ENCODE results near the gene CHRDL2.

Gene CHRDL2

GRCh38 chr11:74707602-74708510 is 23.4 kb downstream of the CHRDL2 start:
- no peak for DNase-seq

DNA sequence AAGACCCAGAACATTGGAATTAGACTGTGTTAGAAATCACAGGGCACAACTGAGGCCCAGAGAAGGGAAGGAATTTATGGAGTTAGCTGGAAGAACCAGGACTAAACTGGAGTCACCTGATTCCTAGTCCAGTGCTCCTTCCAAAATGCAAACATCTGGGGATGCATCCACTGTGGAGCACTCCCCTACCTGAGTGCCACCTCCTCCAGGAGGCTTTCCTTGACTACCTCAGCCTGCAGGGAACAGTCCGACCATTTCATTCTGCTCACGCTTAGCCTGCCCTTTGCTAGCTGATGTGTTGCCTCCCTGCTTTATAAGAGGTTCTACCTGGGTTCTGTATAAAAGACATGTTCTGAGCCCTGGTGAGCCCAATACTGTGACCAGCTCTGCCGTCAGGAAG is 24.0 kb downstream of the CHRDL2 start:
- DNase-seq = no peak

GRCh38 chr11:74703211-74703610 is 28.0 kb downstream of the CHRDL2 start:
- DNase-seq = no peak

- no peak for DNase-seq
These were observed 28.7 kb downstream of the CHRDL2 start for GRCh38 chr11:74702383-74703007.

GRCh38 chr11:74701351-74701750 is 29.9 kb downstream of the CHRDL2 start:
- DNase-seq = no peak

- no peak for DNase-seq
These were observed 31.4 kb downstream of the CHRDL2 start for GRCh38 chr11:74699615-74700396.

- no peak for DNase-seq
These were observed 33.5 kb downstream of the CHRDL2 start for GRCh38 chr11:74697722-74698121.

DNA sequence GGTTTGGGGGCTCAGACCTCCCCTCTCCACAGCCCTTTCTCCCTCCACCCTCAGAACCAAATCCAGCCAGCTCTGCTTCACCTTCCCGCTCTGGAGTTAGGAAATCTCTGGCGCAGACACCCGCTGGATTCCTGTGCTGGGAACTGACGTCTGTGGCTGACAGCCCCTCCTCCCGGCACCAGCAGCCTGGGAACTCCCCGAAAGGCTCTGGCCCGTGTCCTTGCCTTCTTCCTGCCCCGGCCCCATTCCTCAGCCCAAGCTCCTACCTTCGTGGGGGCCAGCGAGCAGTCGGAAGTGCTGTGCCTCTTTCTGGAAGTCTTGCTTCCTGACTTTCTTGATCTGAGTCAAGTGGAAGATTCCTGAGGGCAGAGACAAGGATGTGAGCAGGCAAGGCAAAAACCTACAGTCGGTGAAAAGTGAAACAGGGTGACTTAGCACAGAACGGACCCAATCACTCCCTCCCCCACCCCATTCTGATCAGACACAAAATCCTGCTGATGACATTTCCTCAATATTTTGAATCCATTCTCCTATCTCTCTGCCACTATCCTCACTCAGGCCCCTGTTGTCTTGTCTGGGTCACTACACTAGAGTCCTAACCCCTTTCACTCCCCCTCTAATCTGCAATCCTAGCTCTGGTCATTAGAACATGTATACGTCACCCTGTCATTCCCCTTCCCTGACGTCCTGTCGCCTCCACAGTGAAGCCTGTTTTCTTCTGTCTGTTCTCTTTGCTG is 34.1 kb downstream of the CHRDL2 start:
- no peak for DNase-seq

GRCh38 chr11:74696500-74696899 is 34.7 kb downstream of the CHRDL2 start:
- DNase-seq = no peak

GRCh38 chr11:74695705-74696280 is 35.4 kb downstream of the CHRDL2 start:
- DNase-seq = no peak

- DNase-seq = no peak
These were observed 36.9 kb downstream of the CHRDL2 start for GRCh38 chr11:74694136-74694930.

GRCh38 chr11:74693531-74693930 is 37.7 kb downstream of the CHRDL2 start:
- DNase-seq = no peak

DNA sequence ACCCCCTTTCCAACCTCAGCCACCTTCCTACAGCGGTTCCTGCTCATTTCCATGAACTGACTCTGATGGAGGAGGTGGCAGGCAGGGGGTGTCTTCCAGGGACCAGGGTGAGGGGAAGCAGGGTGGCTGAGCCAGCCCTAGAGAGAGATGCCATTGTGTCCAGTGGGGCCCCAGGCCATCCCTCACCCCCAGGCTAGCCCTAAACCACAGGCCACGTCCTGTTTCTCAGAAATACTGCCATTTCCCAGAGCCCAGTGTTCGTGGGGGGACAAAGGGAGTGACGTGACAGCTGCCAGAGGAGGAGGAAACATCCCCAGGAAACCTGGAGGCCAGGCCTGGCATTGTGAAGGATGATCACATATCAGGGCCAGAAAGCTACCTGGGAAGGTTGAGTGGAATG is 39.5 kb downstream of the CHRDL2 start:
- no peak for DNase-seq

GRCh38 chr11:74689666-74690065 is 41.6 kb downstream of the CHRDL2 start:
- no peak for DNase-seq

DNA sequence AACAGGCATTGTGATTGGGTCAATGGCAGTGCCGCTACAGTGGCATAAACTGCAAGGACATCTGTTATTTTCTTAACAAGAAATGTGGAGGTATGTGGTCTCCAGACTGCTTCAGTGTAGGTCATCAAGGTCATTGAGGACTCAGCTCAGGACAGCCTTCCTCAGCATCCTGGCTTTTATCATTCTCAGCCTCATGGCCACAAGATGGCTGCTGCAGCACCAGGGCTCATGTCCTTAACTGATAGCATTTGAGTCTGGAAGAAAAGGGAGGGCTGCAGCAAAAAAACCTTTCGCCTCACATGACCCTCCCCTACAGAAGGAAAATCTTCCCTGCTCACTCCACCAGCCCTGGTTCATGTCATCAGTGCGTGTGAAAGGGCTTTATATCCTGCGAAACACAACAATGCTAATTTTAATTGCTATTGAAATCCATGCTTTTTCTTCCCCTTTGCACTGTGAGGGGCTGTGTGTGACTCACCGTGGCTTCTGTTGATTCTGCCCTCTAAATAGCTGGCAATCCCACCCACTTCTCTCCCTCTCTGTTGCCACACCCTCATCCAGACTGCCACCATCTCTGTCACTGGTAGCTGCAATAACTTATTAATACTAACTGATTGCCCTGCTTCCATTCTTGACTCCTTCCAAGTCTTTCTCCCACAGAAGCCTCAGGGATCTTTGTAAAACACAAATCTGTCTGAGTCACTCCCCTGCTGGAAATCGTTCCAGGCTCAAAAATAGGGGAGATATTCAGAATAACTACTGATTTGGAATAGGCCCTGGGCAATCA is 43.8 kb downstream of the CHRDL2 start:
- DNase-seq = no peak

DNA sequence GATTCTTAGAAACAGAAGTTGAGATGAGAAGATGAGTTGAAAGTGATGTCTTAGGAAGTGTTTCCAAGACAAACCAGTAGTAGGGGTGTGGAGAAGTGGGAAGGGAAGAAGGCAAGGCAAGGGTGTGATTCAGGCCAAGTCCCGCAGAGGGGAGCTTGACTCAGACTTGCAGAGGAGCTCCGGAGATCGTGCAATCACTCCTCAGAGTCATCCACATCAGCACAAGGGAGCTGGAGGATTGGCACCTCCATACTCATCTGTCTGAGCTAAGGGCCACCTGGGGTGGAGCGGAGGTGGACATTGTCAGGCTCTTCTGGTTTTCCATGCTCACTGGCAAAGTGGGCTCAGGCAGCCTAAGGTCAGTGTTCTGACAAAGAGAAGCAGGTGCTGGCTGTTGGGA is 44.4 kb downstream of the CHRDL2 start:
- no peak for DNase-seq

- no peak for DNase-seq
These were observed 45.3 kb downstream of the CHRDL2 start for GRCh38 chr11:74685905-74686304.

GRCh38 chr11:74685338-74685737 is 45.9 kb downstream of the CHRDL2 start:
- no peak for DNase-seq

DNA sequence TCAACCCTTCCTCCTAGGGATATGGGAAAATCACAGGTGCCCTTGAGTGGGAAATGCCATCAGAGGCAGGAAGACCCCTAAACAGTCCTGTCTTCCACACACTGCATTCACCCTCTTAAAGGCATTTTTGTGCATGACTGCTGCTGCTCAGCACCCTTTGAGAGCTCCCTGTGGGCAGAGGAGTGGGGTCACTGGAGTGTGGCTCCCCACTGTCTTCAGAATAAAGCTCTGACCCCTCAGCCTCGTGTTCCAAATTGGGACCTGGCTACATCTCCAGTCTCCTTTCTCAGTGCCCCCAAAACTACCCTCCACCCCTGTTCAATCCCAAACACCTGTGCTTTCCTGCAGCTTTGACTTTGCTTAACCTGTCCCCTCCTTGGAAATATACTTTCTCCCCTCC is 46.6 kb downstream of the CHRDL2 start:
- no peak for DNase-seq

GRCh38 chr11:74683941-74684481 is 47.2 kb downstream of the CHRDL2 start:
- no peak for DNase-seq
